HCT116 (cell line): ENCODE results near the gene PTGIR. TPM values are rescaled to one million over a fixed set of nuclear protein-coding genes. Genes with fewer than 3 reads are reported as not detected.

ENCODE experiments used
- ATAC-seq: fragments of 200-7000 bp; cut with Tn5 transposase; 2 replicates; pipeline ENCODE4 v1.9.1; 2020; ENCODE audit warnings: mild to moderate bottlenecking, moderate library complexity
- BruUV-seq: library from RNA; stranded (reverse); fragments of 400-500 nt; replicated peaks from 2 replicates; lab custom pipeline; 2021; lab: Mats Ljungman, UMichigan
- CTCF ChIA-PET: fragments of 300-600 bp; sonication (Branson Sonifier 250); formaldehyde crosslinking; loops from one replicate; lab custom pipeline; 2021; ENCODE audit warnings: antibody characterized with exemption; lab: Charles Lee
- POLR2A ChIA-PET: fragments of 300-600, 350-600 bp; sonication (Branson Sonifier 250); formaldehyde crosslinking; loops from one replicate; lab custom pipeline; 2021; ENCODE audit warnings: antibody characterized with exemption; lab: Charles Lee
- RAD21 ChIA-PET, 2 experiments: fragments of 300-600 bp; sonication (Branson Sonifier 250); formaldehyde crosslinking; loops; one replicate each; lab custom pipeline; 2023; ENCODE audit warnings: low total read pairs in 2 of 2; ENCODE audit not compliant: uncharacterized antibody in 2 of 2, unreplicated experiment in 2 of 2, low non-redundant PET in 1 of 2; lab: Charles Lee
- DNase-seq: peaks from one replicate; pipeline ENCODE4 v3.0.0-alpha.2; 2010; ENCODE audit warnings: low read depth, low spot score
- H2AFZ ChIP-seq: fragments of 200-600 bp; shearing (Covaris generic), sonication (generic); 2 replicates; pipeline ENCODE4 v1.6.1; 2017; ENCODE audit warnings: low read depth, mixed run types, mixed read lengths, antibody characterized with exemption, low read length; ENCODE audit not compliant: poor library complexity, severe bottlenecking
- H3K27ac ChIP-seq: 2 replicates; pipeline ENCODE4 v1.5.1; 2012; ENCODE audit warnings: low read depth, low read length
- H3K27me3 ChIP-seq: fragments of 200-600 bp; sonication (generic); 2 replicates; pipeline ENCODE4 v1.6.1; 2016; ENCODE audit warnings: mixed run types, low read length, mixed read lengths; ENCODE audit not compliant: insufficient read depth
- H3K36me3 ChIP-seq, 2 experiments: fragments of 200-500 bp in 1 of 2; fragments of 200-600 bp in 1 of 2; sonication (Bioruptor generic) in 1 of 2; sonication (generic) in 1 of 2; 2 replicates each; pipeline versions ENCODE4 v1.5.1 to v1.6.1; 2014 to 2016; ENCODE audit warnings: low read length in 2 of 2, inconsistent platforms in 1 of 2, mixed read lengths in 1 of 2, mixed run types in 1 of 2; ENCODE audit not compliant: insufficient read depth in 2 of 2, control insufficient read depth in 1 of 2
- H3K4me1 ChIP-seq, 2 experiments: fragments of 200-600 bp in 1 of 2; sonication (generic) in 1 of 2; 2 replicates each; pipeline versions ENCODE4 v1.5.1 to v1.6.1; 2012 to 2017; ENCODE audit warnings: low read length in 2 of 2, inconsistent platforms in 1 of 2, mild to moderate bottlenecking in 1 of 2, mixed read lengths in 1 of 2, mixed run types in 1 of 2, moderate library complexity in 1 of 2; ENCODE audit not compliant: insufficient read depth in 2 of 2, control insufficient read depth in 1 of 2
- H3K4me2 ChIP-seq: fragments of 200-600 bp; sonication (generic); 2 replicates; pipeline ENCODE4 v1.6.1; 2017; ENCODE audit warnings: mixed run types, low read length, mixed read lengths
- H3K4me3 ChIP-seq, 2 experiments: fragments of 200-600 bp in 1 of 2; sonication (generic) in 1 of 2; replicated peaks in 1 of 2; 2 replicates each; pipeline ENCODE4 v1.5.1; 2011 to 2016; ENCODE audit warnings: low read length in 2 of 2, control low read depth in 1 of 2, low read depth in 1 of 2, mild to moderate bottlenecking in 1 of 2, mixed read lengths in 1 of 2, mixed run types in 1 of 2
- H3K79me2 ChIP-seq: fragments of 200-600 bp; sonication (generic); 2 replicates; pipeline ENCODE4 v1.6.1; 2017; ENCODE audit warnings: mild to moderate bottlenecking, mixed run types, low read length, moderate library complexity, mixed read lengths; ENCODE audit not compliant: insufficient read depth
- H3K9ac ChIP-seq: fragments of 200-600 bp; sonication (generic); 2 replicates; pipeline ENCODE4 v1.6.1; 2016; ENCODE audit warnings: low read length, mixed read lengths
- H3K9me2 ChIP-seq: fragments of 200-600 bp; sonication (generic), shearing (Covaris generic); 2 replicates; pipeline ENCODE4 v1.6.1; 2017; ENCODE audit warnings: mixed run types, mild to moderate bottlenecking, moderate library complexity; ENCODE audit not compliant: insufficient read depth
- H3K9me3 ChIP-seq, 2 experiments: fragments of 200-500 bp in 1 of 2; fragments of 200-600 bp in 1 of 2; sonication (Bioruptor generic) in 1 of 2; sonication (generic) in 1 of 2; 2 replicates each; pipeline ENCODE4 v1.6.1; 2014 to 2017; ENCODE audit warnings: low read length in 2 of 2, mixed read lengths in 2 of 2, inconsistent platforms in 1 of 2, low read depth in 1 of 2, mild to moderate bottlenecking in 1 of 2, mixed run types in 1 of 2, moderate library complexity in 1 of 2; ENCODE audit not compliant: control insufficient read depth in 1 of 2, insufficient read depth in 1 of 2
- H4K20me1 ChIP-seq: fragments of 200-600 bp; sonication (generic), shearing (Covaris generic); 2 replicates; pipeline ENCODE4 v1.6.1; 2017; ENCODE audit warnings: mixed run types, mild to moderate bottlenecking, moderate library complexity; ENCODE audit not compliant: insufficient read depth
- CBX3 ChIP-seq: IDR thresholded peaks from 2 replicates; pipeline ENCODE4 v1.6.1; 2012; ENCODE audit warnings: low read depth
- CEBPB ChIP-seq: IDR thresholded peaks from 2 replicates; pipeline ENCODE4 v1.6.1; 2012; ENCODE audit warnings: low read depth
- CTCF ChIP-seq, 3 experiments: fragments of 200-600 bp in 1 of 3; sonication (generic) in 1 of 3; IDR thresholded peaks in 2 of 3; conservative IDR thresholded peaks in 1 of 3; 2 replicates each; pipeline ENCODE4 v1.5.1; 2012 to 2017; ENCODE audit warnings: low read depth in 2 of 3, low read length in 2 of 3, antibody characterized with exemption in 1 of 3, borderline replicate concordance in 1 of 3, control low read depth in 1 of 3, mild to moderate bottlenecking in 1 of 3, mixed read lengths in 1 of 3, mixed run types in 1 of 3, moderate library complexity in 1 of 3; ENCODE audit not compliant: insufficient read depth in 1 of 3
- EGR1 ChIP-seq: IDR thresholded peaks from 2 replicates; pipeline ENCODE4 v1.6.1; 2012; ENCODE audit warnings: low read depth
- ELF1 ChIP-seq: IDR thresholded peaks from 2 replicates; pipeline ENCODE4 v1.6.1; 2012; ENCODE audit warnings: low read depth, borderline replicate concordance
- EZH2 ChIP-seq: fragments of 200-600 bp; sonication (generic); IDR thresholded peaks from 2 replicates; pipeline ENCODE4 v1.6.1; 2017; ENCODE audit warnings: antibody characterized with exemption, mixed run types
- EZH2phosphoT487 ChIP-seq: fragments of 200-600 bp; IDR thresholded peaks from 2 replicates; pipeline ENCODE4 v1.6.1; 2018; ENCODE audit warnings: antibody characterized with exemption, borderline replicate concordance
- JUND ChIP-seq: IDR thresholded peaks from 2 replicates; pipeline ENCODE4 v1.6.1; 2012
- MAX ChIP-seq: IDR thresholded peaks from 2 replicates; pipeline ENCODE4 v1.6.1; 2012
- POLR2A ChIP-seq: IDR thresholded peaks from 2 replicates; pipeline ENCODE4 v1.7.0; 2011; ENCODE audit warnings: borderline replicate concordance; ENCODE audit not compliant: insufficient read depth, insufficient read length; ENCODE audit errors: extremely low read depth
- POLR2AphosphoS5 ChIP-seq: IDR thresholded peaks from 2 replicates; pipeline ENCODE4 v1.6.1; 2011; ENCODE audit warnings: mild to moderate bottlenecking, low read depth, low read length, moderate library complexity
- RAD21 ChIP-seq: IDR thresholded peaks from 2 replicates; pipeline ENCODE4 v1.6.1; 2012; ENCODE audit warnings: low read depth, mild to moderate bottlenecking
- REST ChIP-seq: IDR thresholded peaks from 2 replicates; pipeline ENCODE4 v1.6.1; 2012; ENCODE audit warnings: low read depth
- SIN3A ChIP-seq: IDR thresholded peaks from 2 replicates; pipeline ENCODE4 v1.6.1; 2012; ENCODE audit warnings: low read depth
- SRF ChIP-seq: IDR thresholded peaks from 2 replicates; pipeline ENCODE4 v1.6.1; 2012; ENCODE audit warnings: low read depth
- ZFX ChIP-seq: fragments of 450-650 bp; IDR thresholded peaks from 2 replicates; pipeline ENCODE4 v1.6.1; 2017
- intact Hi-C: fragments of 100-400 bp; cut with micrococcal nuclease; formaldehyde crosslinking; loops from 2 replicates; pipeline ENCODE4 v1.10.0; 2022
- total RNA-seq: library from RNA; stranded (reverse); gene quantifications from one replicate; pipeline ENCODE4 v1.2.1, GENCODE V29; 2021; ENCODE audit not compliant: unreplicated experiment
- TF ChIP-seq, protein P1 (sequence below): IDR thresholded peaks from 2 replicates; pipeline ENCODE4 v1.6.1; 2012
- TF ChIP-seq, protein P2 (sequence below): IDR thresholded peaks from 2 replicates; pipeline ENCODE4 v1.6.1; 2011; ENCODE audit warnings: mild to moderate bottlenecking, low read length, moderate library complexity; ENCODE audit not compliant: insufficient replicate concordance; ENCODE audit errors: extremely low read depth

Gene PTGIR
- total RNA-seq, 1 experiment from 2014 or later: not detected

DNA sequence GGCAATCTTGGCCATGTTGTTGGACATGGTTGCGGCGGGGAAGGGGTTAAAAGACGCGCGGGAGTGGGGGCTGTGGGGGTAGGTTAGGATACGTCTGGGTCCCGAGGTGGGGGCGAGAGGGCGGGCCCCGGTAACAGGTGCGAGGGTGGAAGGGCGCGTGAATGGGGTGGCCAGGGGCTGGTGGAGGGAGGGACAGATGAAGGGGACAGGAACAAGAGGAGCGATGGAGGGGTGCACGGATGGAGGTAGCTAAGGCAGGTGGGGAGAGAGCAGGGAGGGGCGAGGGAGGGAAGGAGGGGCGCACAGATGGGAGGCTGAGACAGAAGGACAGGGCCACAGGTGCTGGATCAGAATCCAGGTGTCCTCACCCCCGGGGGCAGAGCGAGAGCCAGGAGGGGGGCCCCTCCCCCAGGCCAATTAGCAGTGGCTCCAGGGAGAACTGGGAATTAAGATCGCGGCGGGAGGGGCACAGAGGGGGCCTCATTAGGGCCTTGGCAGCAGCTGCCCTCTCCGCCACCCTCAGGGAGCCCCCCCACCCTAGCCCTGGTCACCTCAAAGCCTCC is 9.8 kb upstream of the PTGIR start:
- no peak overlapping the region for H3K27ac ChIP-seq
- ChIA-PET POLR2A (no interaction called here), RAD21 (no interaction called here), CTCF (no interaction called here)
- no peak for TF ChIP-seq CTCF (IDR thresholded peaks at IDR 0.05 in 2 of 3, conservative IDR thresholded peaks at IDR 0.05 in 1 of 3; ENCODE audit: borderline replicate concordance in 1 of 3, insufficient read depth in 1 of 3, low read depth in 2 of 3, low read length in 2 of 3)
- TF ChIP-seq REST: no peak
- TF ChIP-seq ELF1: no peak
- TF ChIP-seq, protein P1, sequence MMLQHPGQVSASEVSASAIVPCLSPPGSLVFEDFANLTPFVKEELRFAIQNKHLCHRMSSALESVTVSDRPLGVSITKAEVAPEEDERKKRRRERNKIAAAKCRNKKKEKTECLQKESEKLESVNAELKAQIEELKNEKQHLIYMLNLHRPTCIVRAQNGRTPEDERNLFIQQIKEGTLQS: no peak
- TF ChIP-seq EZH2: no peak
- no peak for TF ChIP-seq SIN3A
- TF ChIP-seq, protein P2, sequence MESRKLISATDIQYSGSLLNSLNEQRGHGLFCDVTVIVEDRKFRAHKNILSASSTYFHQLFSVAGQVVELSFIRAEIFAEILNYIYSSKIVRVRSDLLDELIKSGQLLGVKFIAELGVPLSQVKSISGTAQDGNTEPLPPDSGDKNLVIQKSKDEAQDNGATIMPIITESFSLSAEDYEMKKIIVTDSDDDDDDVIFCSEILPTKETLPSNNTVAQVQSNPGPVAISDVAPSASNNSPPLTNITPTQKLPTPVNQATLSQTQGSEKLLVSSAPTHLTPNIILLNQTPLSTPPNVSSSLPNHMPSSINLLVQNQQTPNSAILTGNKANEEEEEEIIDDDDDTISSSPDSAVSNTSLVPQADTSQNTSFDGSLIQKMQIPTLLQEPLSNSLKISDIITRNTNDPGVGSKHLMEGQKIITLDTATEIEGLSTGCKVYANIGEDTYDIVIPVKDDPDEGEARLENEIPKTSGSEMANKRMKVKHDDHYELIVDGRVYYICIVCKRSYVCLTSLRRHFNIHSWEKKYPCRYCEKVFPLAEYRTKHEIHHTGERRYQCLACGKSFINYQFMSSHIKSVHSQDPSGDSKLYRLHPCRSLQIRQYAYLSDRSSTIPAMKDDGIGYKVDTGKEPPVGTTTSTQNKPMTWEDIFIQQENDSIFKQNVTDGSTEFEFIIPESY: no peak
- TF ChIP-seq EGR1: no peak
- no peak for TF ChIP-seq CEBPB
- TF ChIP-seq POLR2AphosphoS5: no peak
- TF ChIP-seq ZFX: no peak
- TF ChIP-seq JUND: no peak
- TF ChIP-seq POLR2A: no peak
- TF ChIP-seq CBX3: no peak
- no peak for TF ChIP-seq SRF
- no peak for TF ChIP-seq RAD21
- no peak for TF ChIP-seq MAX
- no peak for TF ChIP-seq EZH2phosphoT487
- ATAC-seq: no peak
- H2AFZ ChIP-seq: no peak overlapping the region
- H3K9ac ChIP-seq: no peak overlapping the region
- H3K4me2 ChIP-seq: peak overlapping the region; percentile 95
- no peaks in the 10 kb centered on the region for H3K27me3 ChIP-seq
- H3K4me1 ChIP-seq: peaks cover 20 to 34% of the 10 kb centered on the region in 2 experiments
- H4K20me1 ChIP-seq: no peaks in the 10 kb centered on the region
- H3K36me3 ChIP-seq: no peaks in the 10 kb centered on the region
- DNase-seq: no peak
- H3K9me3 ChIP-seq: no peaks in the 10 kb centered on the region
- H3K4me3 ChIP-seq: peak overlapping the region; percentile 31 to 50
- no peaks in the 10 kb centered on the region for H3K9me2 ChIP-seq
- intact Hi-C loops: no loop called here
- no peaks in the 10 kb centered on the region for H3K79me2 ChIP-seq
- no TSS peak for BruUV-seq
